GM23338 (cell line): Measurements from ENCODE around the gene PPP1R15B. TPM values are rescaled to one million over a fixed set of nuclear protein-coding genes. Genes with fewer than 3 reads are reported as not detected.

Source experiments
- CREB1 ChIP-seq: fragments of 250-450 bp; sonication (Bioruptor Pico); IDR thresholded peaks from 2 replicates; pipeline ENCODE4 v1.5.0; 2020; ENCODE audit warnings: low read depth, mild to moderate bottlenecking, moderate library complexity
- NANOG ChIP-seq: IDR thresholded peaks from 2 replicates; pipeline ENCODE4 v1.6.1; 2016; ENCODE audit warnings: antibody characterized with exemption, borderline replicate concordance
- REST ChIP-seq: IDR thresholded peaks from one replicate; pipeline ENCODE4 v1.6.1; 2018; ENCODE audit warnings: antibody characterized with exemption; ENCODE audit not compliant: unreplicated experiment
- STAT1 ChIP-seq: IDR thresholded peaks from one replicate; pipeline ENCODE4 v1.6.1; 2016; ENCODE audit warnings: antibody characterized with exemption; ENCODE audit not compliant: unreplicated experiment
- ZNF114 ChIP-seq: fragments of 250-450 bp; sonication (Bioruptor Pico); IDR thresholded peaks from 2 replicates; pipeline ENCODE4 v1.5.0; 2020; ENCODE audit warnings: mild to moderate bottlenecking, moderate library complexity
- ZNF462 ChIP-seq: fragments of 250-450 bp; sonication (Bioruptor Pico); IDR thresholded peaks from 2 replicates; pipeline ENCODE4 v1.5.0; 2020; ENCODE audit warnings: mild to moderate bottlenecking, moderate library complexity
- polyA plus RNA-seq: library from polyadenylated mRNA; unstranded; fragments of >200 nt; fragmentation: Nextera tagmentation; extraction: Ambion mirVana; gene quantifications from 2 replicates; pipeline ENCODE4 v1.2.1, GENCODE V29; 2016
- total RNA-seq: library from RNA; depleted of rRNA; stranded (reverse); fragments of >200 nt; shearing (Covaris generic); gene quantifications from 2 replicates; pipeline ENCODE4 v1.2.3, GENCODE V29; 2014

PPP1R15B gene
- total and polyA plus RNA-seq, 2 experiments from 2014 or later = 17.3 to 64.3 TPM

DNA sequence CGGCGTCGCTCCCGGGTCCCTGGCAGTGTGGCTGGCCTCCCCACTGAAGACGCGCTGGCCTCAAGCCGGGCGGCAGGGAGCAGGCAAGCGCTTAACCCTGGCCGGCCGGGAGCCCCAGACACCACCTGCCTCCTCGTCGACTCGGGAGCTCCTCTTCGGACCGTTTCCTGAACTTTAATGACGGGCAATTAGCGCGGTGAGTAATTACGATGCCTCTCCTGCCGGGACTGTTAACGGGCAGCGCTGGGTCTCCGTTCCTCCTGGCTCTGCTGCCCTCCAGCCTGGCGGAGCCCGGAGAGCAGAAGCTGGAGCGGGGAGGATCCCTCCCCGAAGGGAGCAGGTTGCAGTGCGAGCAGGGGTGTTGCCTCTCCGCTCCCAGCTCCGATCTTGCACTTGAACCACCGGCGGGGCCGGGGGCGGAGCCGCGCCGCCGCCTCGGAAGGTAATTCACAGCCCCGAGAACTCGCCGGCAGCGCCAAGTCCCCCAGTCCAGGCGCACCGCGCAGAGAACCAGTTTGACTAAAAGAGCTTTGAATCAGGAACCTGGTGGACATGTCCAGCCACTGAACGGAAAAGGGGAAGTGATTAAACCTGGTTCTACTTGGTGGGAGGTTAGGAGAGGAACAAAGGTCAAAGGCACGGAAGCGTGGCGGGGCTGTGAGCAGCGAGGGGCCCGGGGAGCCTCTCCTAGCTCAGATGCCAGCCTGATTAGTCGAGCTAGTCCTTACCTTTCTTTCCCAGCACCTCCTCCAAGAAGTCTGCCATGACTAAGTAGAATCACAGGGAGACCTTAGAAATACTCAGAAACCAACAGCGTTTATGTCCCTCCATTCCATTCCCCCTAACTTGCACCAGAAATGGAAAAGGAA lies 33.6 kb downstream of the PPP1R15B start (continued):
- TF ChIP-seq ZNF462 = no peak
- TF ChIP-seq REST = no peak
- TF ChIP-seq STAT1 = no peak
- TF ChIP-seq ZNF114 (CRISPR knock-in tag) = no peak
- TF ChIP-seq CREB1 (CRISPR knock-in tag) = no peak
- TF ChIP-seq NANOG = no peak
